Gastrocnemius medialis (tissue), 4 donors: ENCODE results near the gene MARVELD1.

Experiments used
- POLR2A ChIP-seq, 2 donors: fragments of 450-650 bp; IDR thresholded peaks; one replicate each; pipeline ENCODE4 v1.6.1; 2017; ENCODE audit warnings: antibody characterized with exemption in 2 of 2, mild to moderate bottlenecking in 2 of 2, moderate library complexity in 2 of 2
- TF ChIP-seq, protein P1 (sequence below), 5 experiments: fragments of 450-650 bp in 3 of 5; fragments of 200-600 bp in 2 of 5; sonication (generic) in 2 of 5; IDR thresholded peaks in 4 of 5; conservative IDR thresholded peaks in 1 of 5; 1 replicate in 4 of 5; 2 replicates in 1 of 5; pipeline ENCODE4 v1.5.1; 2016 to 2019; ENCODE audit warnings: antibody characterized with exemption in 5 of 5, mild to moderate bottlenecking in 3 of 5, moderate library complexity in 3 of 5

DNA sequence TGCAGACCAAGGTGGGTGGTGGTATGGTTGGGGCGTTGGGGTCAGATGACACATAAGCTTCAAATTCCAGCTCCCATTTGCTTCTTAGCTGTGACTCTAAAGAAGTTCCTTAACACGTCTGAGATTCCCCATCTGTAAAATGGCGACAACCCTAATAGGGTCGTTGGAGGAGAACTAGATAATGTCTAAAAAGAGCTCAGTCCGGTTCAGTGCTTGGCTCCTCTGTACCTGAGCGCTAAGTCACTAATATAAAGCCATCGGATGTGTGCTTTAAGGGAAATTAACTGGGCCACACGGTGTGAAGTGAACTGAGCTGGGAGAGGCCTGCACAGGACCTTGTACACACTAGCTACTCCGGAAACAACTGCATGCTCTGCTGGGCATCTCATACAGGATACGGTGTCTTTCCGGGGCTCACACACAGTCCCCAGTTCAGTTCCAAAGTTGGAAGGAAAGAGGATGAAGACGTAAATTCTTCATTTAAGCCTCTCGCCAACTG lies 22.9 kb downstream of the MARVELD1 start:
- TF ChIP-seq, protein P1, sequence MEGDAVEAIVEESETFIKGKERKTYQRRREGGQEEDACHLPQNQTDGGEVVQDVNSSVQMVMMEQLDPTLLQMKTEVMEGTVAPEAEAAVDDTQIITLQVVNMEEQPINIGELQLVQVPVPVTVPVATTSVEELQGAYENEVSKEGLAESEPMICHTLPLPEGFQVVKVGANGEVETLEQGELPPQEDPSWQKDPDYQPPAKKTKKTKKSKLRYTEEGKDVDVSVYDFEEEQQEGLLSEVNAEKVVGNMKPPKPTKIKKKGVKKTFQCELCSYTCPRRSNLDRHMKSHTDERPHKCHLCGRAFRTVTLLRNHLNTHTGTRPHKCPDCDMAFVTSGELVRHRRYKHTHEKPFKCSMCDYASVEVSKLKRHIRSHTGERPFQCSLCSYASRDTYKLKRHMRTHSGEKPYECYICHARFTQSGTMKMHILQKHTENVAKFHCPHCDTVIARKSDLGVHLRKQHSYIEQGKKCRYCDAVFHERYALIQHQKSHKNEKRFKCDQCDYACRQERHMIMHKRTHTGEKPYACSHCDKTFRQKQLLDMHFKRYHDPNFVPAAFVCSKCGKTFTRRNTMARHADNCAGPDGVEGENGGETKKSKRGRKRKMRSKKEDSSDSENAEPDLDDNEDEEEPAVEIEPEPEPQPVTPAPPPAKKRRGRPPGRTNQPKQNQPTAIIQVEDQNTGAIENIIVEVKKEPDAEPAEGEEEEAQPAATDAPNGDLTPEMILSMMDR (IDR thresholded peaks at IDR 0.05 in 4 of 5, conservative IDR thresholded peaks at IDR 0.05 in 1 of 5), result no peak
- TF ChIP-seq POLR2A (IDR thresholded peaks at IDR 0.05), result no peak
